ENCODE measurements around the gene GREB1.
"Not testable (repeated sequence)": the region's sequence is repeated elsewhere in the genome, so short reads cannot be mapped to it uniquely, and the experiment has no call there.

Gene GREB1

DNA sequence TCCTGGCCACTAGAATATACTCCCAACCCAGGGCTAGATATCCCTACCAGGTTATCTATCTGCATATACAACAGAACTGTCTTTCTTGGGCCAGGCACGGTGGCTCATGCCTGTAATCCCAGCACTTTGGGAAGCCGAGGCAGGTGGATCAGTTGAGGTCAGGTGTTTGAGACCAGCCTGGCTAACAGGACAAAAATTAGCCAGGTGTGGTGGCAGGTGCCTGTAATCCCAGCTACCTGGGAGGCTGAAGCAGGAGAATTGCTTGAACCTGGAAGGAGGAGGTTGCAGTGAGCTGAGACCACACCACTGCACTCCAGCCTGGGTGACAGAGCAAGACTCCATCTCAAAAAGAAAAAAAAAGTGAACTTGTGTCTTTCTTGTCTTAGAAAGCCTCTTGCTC lies 126.6 kb downstream of the GREB1 start:
- H2BK5ac ChIP-seq (ENCODE audit: low read depth, low read length, poor library complexity); H3K4me2 ChIP-seq (ENCODE audit: low read length); H3K14ac ChIP-seq (ENCODE audit: low read length); H3K27me3 ChIP-seq (ENCODE audit: insufficient read depth, low read length); H2BK12ac ChIP-seq (ENCODE audit: low read length); H3K4me1 ChIP-seq (ENCODE audit: control insufficient read depth in 1 of 2, insufficient read depth in 2 of 2, low read length in 2 of 2); H3K9ac ChIP-seq (ENCODE audit: low read length); H3K18ac ChIP-seq (ENCODE audit: low read length); H3K23ac ChIP-seq (ENCODE audit: low read length); H3K27ac ChIP-seq (ENCODE audit: low read depth, low read length); H3K9me3 ChIP-seq (ENCODE audit: insufficient read depth, low read depth, low read length); H2AK5ac ChIP-seq (ENCODE audit: low read length); H2AFZ ChIP-seq (ENCODE audit: insufficient read depth, low read length, poor library complexity); H3K36me3 ChIP-seq (ENCODE audit: control insufficient read depth in 1 of 2, insufficient read depth in 2 of 2, low read length in 2 of 2); H2BK120ac ChIP-seq (ENCODE audit: insufficient read depth, low read length, poor library complexity); H4K12ac ChIP-seq (ENCODE audit: low read depth, low read length); DNase-seq; H4K91ac ChIP-seq (ENCODE audit: low read depth, low read length); H3K4ac ChIP-seq (ENCODE audit: low read depth, low read length); H3K79me2 ChIP-seq (ENCODE audit: control insufficient read depth, insufficient read depth, low read length, poor library complexity); H3K79me1 ChIP-seq (ENCODE audit: low read length); H3K4me3 ChIP-seq (ENCODE audit: low read depth, low read length); H4K8ac ChIP-seq (ENCODE audit: low read depth, low read length): not testable (repeated sequence)
- no CpG with 5 or more reads among the region's 2 CpGs for WGBS (ENCODE audit: extremely low coverage, insufficient coverage, insufficient read length)

- Histone ChIP-seq H2BK5ac (ENCODE audit: low read depth, low read length, poor library complexity) (no peak overlapping the region), H4K12ac (ENCODE audit: low read depth, low read length) (no peak overlapping the region), H2AK5ac (ENCODE audit: low read length) (no peak overlapping the region), H3K18ac (ENCODE audit: low read length) (no peak overlapping the region), H4K8ac (ENCODE audit: low read depth, low read length) (no peak overlapping the region), H2BK120ac (ENCODE audit: insufficient read depth, low read length, poor library complexity) (no peak overlapping the region), H3K4ac (ENCODE audit: low read depth, low read length) (no peak overlapping the region), H3K27ac (ENCODE audit: low read depth, low read length) (no peak overlapping the region), H3K4me3 (ENCODE audit: low read depth, low read length) (no peak overlapping the region), H3K79me2 (ENCODE audit: control insufficient read depth, insufficient read depth, low read length, poor library complexity) (no peaks in the 10 kb centered on the region), H3K79me1 (ENCODE audit: low read length) (no peaks in the 10 kb centered on the region), H3K9ac (ENCODE audit: low read length) (no peak overlapping the region), H3K27me3 (ENCODE audit: insufficient read depth, low read length) (no peaks in the 10 kb centered on the region), H3K23ac (ENCODE audit: low read length) (no peak overlapping the region), H3K4me1 (ENCODE audit: control insufficient read depth in 1 of 2, insufficient read depth in 2 of 2, low read length in 2 of 2) (no peaks in the 10 kb centered on the region), H4K91ac (ENCODE audit: low read depth, low read length) (no peak overlapping the region), H2AFZ (ENCODE audit: insufficient read depth, low read length, poor library complexity) (no peak overlapping the region), H3K36me3 (ENCODE audit: control insufficient read depth in 1 of 2, insufficient read depth in 2 of 2, low read length in 2 of 2) (no peaks in the 10 kb centered on the region), H3K9me3 (ENCODE audit: insufficient read depth, low read depth, low read length) (peaks cover 6% of the 10 kb centered on the region), H2BK12ac (ENCODE audit: low read length) (no peak overlapping the region), H3K14ac (ENCODE audit: low read length) (no peak overlapping the region), H3K4me2 (ENCODE audit: low read length) (no peak overlapping the region)
- WGBS (ENCODE audit: extremely low coverage, insufficient coverage, insufficient read length) = 100% methylated on average over 1 of the region's 18 CpGs
- no peak for DNase-seq
Measured at GRCh38 chr2:11661891-11662435, 128.1 kb downstream of the GREB1 start.

DNA sequence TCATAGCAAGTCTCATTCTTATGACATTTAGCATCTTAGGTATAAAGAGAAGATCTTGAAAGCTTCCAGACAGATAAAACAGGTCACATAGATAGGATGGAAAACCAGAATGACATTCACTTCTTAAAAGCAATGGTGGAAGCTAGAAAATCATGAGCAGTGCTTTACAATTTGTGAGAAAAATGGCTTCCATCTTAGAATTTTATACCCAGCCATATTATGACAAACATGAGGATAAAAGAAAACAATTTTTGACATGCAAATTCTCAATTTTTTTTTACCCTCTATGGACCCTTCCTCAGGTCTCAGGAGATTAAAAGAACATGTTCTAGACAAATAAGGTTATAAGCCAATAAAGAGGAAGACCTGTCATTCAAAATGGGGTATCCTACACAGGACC lies 129.0 kb downstream of the GREB1 start:
- H3K4me3 ChIP-seq (ENCODE audit: low read depth, low read length) = no peak overlapping the region
- H3K36me3 ChIP-seq (ENCODE audit: control insufficient read depth in 1 of 2, insufficient read depth in 2 of 2, low read length in 2 of 2) = no peaks in the 10 kb centered on the region
- H2BK12ac ChIP-seq (ENCODE audit: low read length) = no peak overlapping the region
- H4K91ac ChIP-seq (ENCODE audit: low read depth, low read length) = no peak overlapping the region
- no peaks in the 10 kb centered on the region for H3K27me3 ChIP-seq (ENCODE audit: insufficient read depth, low read length)
- H3K79me1 ChIP-seq (ENCODE audit: low read length) = no peaks in the 10 kb centered on the region
- H4K12ac ChIP-seq (ENCODE audit: low read depth, low read length) = no peak overlapping the region
- H2AFZ ChIP-seq (ENCODE audit: insufficient read depth, low read length, poor library complexity) = no peak overlapping the region
- H3K18ac ChIP-seq (ENCODE audit: low read length) = no peak overlapping the region
- H2BK120ac ChIP-seq (ENCODE audit: insufficient read depth, low read length, poor library complexity) = no peak overlapping the region
- no peaks in the 10 kb centered on the region for H3K4me1 ChIP-seq (ENCODE audit: control insufficient read depth in 1 of 2, insufficient read depth in 2 of 2, low read length in 2 of 2)
- no peak overlapping the region for H3K4ac ChIP-seq (ENCODE audit: low read depth, low read length)
- H2BK5ac ChIP-seq (ENCODE audit: low read depth, low read length, poor library complexity) = no peak overlapping the region
- no peak overlapping the region for H3K9ac ChIP-seq (ENCODE audit: low read length)
- H3K4me2 ChIP-seq (ENCODE audit: low read length) = no peak overlapping the region
- peaks cover 6% of the 10 kb centered on the region for H3K9me3 ChIP-seq (ENCODE audit: insufficient read depth, low read depth, low read length)
- H3K14ac ChIP-seq (ENCODE audit: low read length) = no peak overlapping the region
- H3K27ac ChIP-seq (ENCODE audit: low read depth, low read length) = no peak overlapping the region
- H4K8ac ChIP-seq (ENCODE audit: low read depth, low read length) = no peak overlapping the region
- DNase-seq = no peak
- no peak overlapping the region for H2AK5ac ChIP-seq (ENCODE audit: low read length)
- no peak overlapping the region for H3K23ac ChIP-seq (ENCODE audit: low read length)
- H3K79me2 ChIP-seq (ENCODE audit: control insufficient read depth, insufficient read depth, low read length, poor library complexity) = no peaks in the 10 kb centered on the region

- H3K4me1 ChIP-seq (ENCODE audit: control insufficient read depth in 1 of 2, insufficient read depth in 2 of 2, low read length in 2 of 2) = no peaks in the 10 kb centered on the region
- H3K9ac ChIP-seq (ENCODE audit: low read length) = no peak overlapping the region
- no peak overlapping the region for H2BK12ac ChIP-seq (ENCODE audit: low read length)
- no peak overlapping the region for H2AK5ac ChIP-seq (ENCODE audit: low read length)
- no peak for DNase-seq
- no peaks in the 10 kb centered on the region for H3K36me3 ChIP-seq (ENCODE audit: control insufficient read depth in 1 of 2, insufficient read depth in 2 of 2, low read length in 2 of 2)
- no peak overlapping the region for H3K18ac ChIP-seq (ENCODE audit: low read length)
- H3K9me3 ChIP-seq (ENCODE audit: insufficient read depth, low read depth, low read length) = peaks cover 6% of the 10 kb centered on the region
- H4K91ac ChIP-seq (ENCODE audit: low read depth, low read length) = no peak overlapping the region
- no CpG with 5 or more reads among the region's 2 CpGs for WGBS (ENCODE audit: extremely low coverage, insufficient coverage, insufficient read length)
- H3K27me3 ChIP-seq (ENCODE audit: insufficient read depth, low read length) = no peaks in the 10 kb centered on the region
- H3K23ac ChIP-seq (ENCODE audit: low read length) = no peak overlapping the region
- no peak overlapping the region for H3K4me2 ChIP-seq (ENCODE audit: low read length)
- no peak overlapping the region for H4K8ac ChIP-seq (ENCODE audit: low read depth, low read length)
- H3K27ac ChIP-seq (ENCODE audit: low read depth, low read length) = no peak overlapping the region
- H3K14ac ChIP-seq (ENCODE audit: low read length) = no peak overlapping the region
- no peak overlapping the region for H2AFZ ChIP-seq (ENCODE audit: insufficient read depth, low read length, poor library complexity)
- no peak overlapping the region for H2BK120ac ChIP-seq (ENCODE audit: insufficient read depth, low read length, poor library complexity)
- H3K79me2 ChIP-seq (ENCODE audit: control insufficient read depth, insufficient read depth, low read length, poor library complexity) = no peaks in the 10 kb centered on the region
- no peak overlapping the region for H2BK5ac ChIP-seq (ENCODE audit: low read depth, low read length, poor library complexity)
- H3K4me3 ChIP-seq (ENCODE audit: low read depth, low read length) = no peak overlapping the region
- H3K79me1 ChIP-seq (ENCODE audit: low read length) = no peaks in the 10 kb centered on the region
- no peak overlapping the region for H3K4ac ChIP-seq (ENCODE audit: low read depth, low read length)
- H4K12ac ChIP-seq (ENCODE audit: low read depth, low read length) = no peak overlapping the region
Measured at GRCh38 chr2:11663427-11663826, 129.6 kb downstream of the GREB1 start.

All from trophoblast cell (in vitro differentiated cells and primary cell).